Gastrocnemius medialis (tissue), 4 donors: ENCODE measurements around the gene GUCY2F.

Experiments used
- POLR2A ChIP-seq, 2 donors: fragments of 450-650 bp; IDR thresholded peaks; one replicate each; pipeline ENCODE4 v1.6.1; 2017; ENCODE audit warnings: antibody characterized with exemption in 2 of 2, mild to moderate bottlenecking in 2 of 2, moderate library complexity in 2 of 2
- TF ChIP-seq, protein P1 (sequence below), 5 experiments: fragments of 450-650 bp in 3 of 5; fragments of 200-600 bp in 2 of 5; sonication (generic) in 2 of 5; IDR thresholded peaks in 4 of 5; conservative IDR thresholded peaks in 1 of 5; 1 replicate in 4 of 5; 2 replicates in 1 of 5; pipeline ENCODE4 v1.5.1; 2016 to 2019; ENCODE audit warnings: antibody characterized with exemption in 5 of 5, mild to moderate bottlenecking in 3 of 5, moderate library complexity in 3 of 5

DNA sequence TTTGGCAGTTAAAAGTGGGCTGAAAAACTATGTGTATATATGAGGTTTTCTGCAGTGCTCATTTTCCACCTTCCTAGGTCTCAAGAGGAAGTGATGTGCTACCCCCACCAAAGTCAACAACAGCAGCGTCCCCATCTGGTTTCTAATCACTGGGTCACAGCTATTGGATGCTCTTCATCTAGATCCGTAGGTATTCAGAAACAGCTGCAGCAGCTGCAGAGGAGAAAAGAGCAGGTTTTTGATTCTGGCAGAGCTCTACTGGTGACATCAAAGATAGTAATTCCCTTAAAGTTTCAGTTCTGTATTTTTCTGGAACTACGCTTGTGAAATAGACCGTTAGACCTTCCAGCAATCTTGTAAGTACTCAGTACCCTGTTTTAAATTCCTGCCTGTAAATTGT, 5.8 kb upstream of the GUCY2F start:
- TF ChIP-seq, protein P1, sequence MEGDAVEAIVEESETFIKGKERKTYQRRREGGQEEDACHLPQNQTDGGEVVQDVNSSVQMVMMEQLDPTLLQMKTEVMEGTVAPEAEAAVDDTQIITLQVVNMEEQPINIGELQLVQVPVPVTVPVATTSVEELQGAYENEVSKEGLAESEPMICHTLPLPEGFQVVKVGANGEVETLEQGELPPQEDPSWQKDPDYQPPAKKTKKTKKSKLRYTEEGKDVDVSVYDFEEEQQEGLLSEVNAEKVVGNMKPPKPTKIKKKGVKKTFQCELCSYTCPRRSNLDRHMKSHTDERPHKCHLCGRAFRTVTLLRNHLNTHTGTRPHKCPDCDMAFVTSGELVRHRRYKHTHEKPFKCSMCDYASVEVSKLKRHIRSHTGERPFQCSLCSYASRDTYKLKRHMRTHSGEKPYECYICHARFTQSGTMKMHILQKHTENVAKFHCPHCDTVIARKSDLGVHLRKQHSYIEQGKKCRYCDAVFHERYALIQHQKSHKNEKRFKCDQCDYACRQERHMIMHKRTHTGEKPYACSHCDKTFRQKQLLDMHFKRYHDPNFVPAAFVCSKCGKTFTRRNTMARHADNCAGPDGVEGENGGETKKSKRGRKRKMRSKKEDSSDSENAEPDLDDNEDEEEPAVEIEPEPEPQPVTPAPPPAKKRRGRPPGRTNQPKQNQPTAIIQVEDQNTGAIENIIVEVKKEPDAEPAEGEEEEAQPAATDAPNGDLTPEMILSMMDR (IDR thresholded peaks at IDR 0.05 in 4 of 5, conservative IDR thresholded peaks at IDR 0.05 in 1 of 5), result no peak
- TF ChIP-seq POLR2A (IDR thresholded peaks at IDR 0.05), result no peak
